Measurements from ENCODE around the gene CLPSL1.

- TF ChIP-seq CTCF (IDR thresholded peaks at IDR 0.05) (no peak), EZH2phosphoT487 (IDR thresholded peaks at IDR 0.05) (no peak), EZH2 (IDR thresholded peaks at IDR 0.05) (no peak)
Measured at GRCh38 chr6:35796236-35796635, 15.4 kb downstream of the CLPSL1 start.

All from neural progenitor cell (in vitro differentiated cells).